VCaP (cell line): ENCODE measurements around the gene LRRTM1.

Experiments used
- H3K27ac ChIP-seq: fragments of 450-650 bp; 2 replicates; pipeline ENCODE4 v1.5.1; 2017
- CTCF ChIP-seq: fragments of 450-650 bp; conservative IDR thresholded peaks from 2 replicates; pipeline ENCODE4 v1.5.1; 2017; ENCODE audit warnings: mild to moderate bottlenecking, moderate library complexity

LRRTM1 gene

GRCh38 chr2:80323610-80324009 lies 19.1 kb upstream of the LRRTM1 start:
- no peak for TF ChIP-seq CTCF
- no peak overlapping the region for H3K27ac ChIP-seq

- no peak overlapping the region for H3K27ac ChIP-seq
- no peak for TF ChIP-seq CTCF
These were observed 18.4 kb upstream of the LRRTM1 start for GRCh38 chr2:80322958-80323357.

GRCh38 chr2:80322311-80322920 lies 17.9 kb upstream of the LRRTM1 start:
- no peak overlapping the region for H3K27ac ChIP-seq
- TF ChIP-seq CTCF: no peak

GRCh38 chr2:80312282-80312839 lies 7.8 kb upstream of the LRRTM1 start:
- no peak for TF ChIP-seq CTCF
- H3K27ac ChIP-seq: no peak overlapping the region

- no peak overlapping the region for H3K27ac ChIP-seq
- no peak for TF ChIP-seq CTCF
These were observed 6.8 kb upstream of the LRRTM1 start for GRCh38 chr2:80311304-80311703.

- no peak overlapping the region for H3K27ac ChIP-seq
- TF ChIP-seq CTCF: no peak
These were observed 1.3 kb downstream of the LRRTM1 start for GRCh38 chr2:80303006-80303908.

GRCh38 chr2:80302314-80303005 lies 2.1 kb downstream of the LRRTM1 start:
- no peak overlapping the region for H3K27ac ChIP-seq
- TF ChIP-seq CTCF: no peak
